ENCODE measurements around the gene TOB1. TPM values are rescaled to one million over a fixed set of nuclear protein-coding genes. Genes with fewer than 3 reads are reported as not detected.
"Not testable (repeated sequence)": the region's sequence is repeated elsewhere in the genome, so short reads cannot be mapped to it uniquely, and the experiment has no call there.

TOB1 gene
- total RNA-seq, 1 experiment from 2014 or later: 86.0 TPM

DNA sequence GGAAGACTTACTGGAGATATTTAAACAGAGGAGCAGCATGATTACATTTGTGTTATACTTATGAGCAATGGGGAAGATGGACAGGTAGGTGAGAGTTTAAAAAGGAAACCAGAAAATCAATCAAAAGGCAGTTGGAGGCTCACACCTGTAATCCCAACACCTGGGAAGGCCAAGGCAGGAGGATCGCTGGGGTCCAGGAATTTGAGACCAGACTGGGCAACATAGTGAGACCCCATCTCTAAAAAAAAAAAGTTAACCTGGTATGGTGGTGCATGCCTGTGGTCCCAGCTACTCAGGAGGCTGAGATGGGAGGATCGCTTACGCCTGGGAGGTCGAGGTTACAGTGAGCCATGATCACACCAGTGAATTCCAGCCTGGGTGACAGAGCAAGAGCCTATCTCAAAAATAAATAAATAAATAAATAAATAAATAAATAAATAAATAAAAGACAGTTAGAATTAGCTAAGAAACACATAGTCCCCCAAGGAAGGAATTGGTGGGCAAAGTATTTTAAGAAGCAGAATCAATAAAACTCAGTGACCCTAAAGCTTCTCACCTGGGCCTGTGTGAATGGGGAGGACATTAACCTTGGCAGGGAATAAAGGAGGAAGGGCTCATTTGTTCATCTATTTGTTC, 32.3 kb upstream of the TOB1 start (continued):
- TF ChIP-seq ATF3 (IDR thresholded peaks at IDR 0.05) (no peak), SIN3A (IDR thresholded peaks at IDR 0.05; ENCODE audit: low read depth) (no peak), SP1 (IDR thresholded peaks at IDR 0.05; ENCODE audit: low read depth) (no peak), JUND (IDR thresholded peaks at IDR 0.05) (no peak), FOSL1 (IDR thresholded peaks at IDR 0.05; ENCODE audit: low read depth) (no peak), ZFX (IDR thresholded peaks at IDR 0.05) (no peak)
- TF ChIP-seq, protein P1, sequence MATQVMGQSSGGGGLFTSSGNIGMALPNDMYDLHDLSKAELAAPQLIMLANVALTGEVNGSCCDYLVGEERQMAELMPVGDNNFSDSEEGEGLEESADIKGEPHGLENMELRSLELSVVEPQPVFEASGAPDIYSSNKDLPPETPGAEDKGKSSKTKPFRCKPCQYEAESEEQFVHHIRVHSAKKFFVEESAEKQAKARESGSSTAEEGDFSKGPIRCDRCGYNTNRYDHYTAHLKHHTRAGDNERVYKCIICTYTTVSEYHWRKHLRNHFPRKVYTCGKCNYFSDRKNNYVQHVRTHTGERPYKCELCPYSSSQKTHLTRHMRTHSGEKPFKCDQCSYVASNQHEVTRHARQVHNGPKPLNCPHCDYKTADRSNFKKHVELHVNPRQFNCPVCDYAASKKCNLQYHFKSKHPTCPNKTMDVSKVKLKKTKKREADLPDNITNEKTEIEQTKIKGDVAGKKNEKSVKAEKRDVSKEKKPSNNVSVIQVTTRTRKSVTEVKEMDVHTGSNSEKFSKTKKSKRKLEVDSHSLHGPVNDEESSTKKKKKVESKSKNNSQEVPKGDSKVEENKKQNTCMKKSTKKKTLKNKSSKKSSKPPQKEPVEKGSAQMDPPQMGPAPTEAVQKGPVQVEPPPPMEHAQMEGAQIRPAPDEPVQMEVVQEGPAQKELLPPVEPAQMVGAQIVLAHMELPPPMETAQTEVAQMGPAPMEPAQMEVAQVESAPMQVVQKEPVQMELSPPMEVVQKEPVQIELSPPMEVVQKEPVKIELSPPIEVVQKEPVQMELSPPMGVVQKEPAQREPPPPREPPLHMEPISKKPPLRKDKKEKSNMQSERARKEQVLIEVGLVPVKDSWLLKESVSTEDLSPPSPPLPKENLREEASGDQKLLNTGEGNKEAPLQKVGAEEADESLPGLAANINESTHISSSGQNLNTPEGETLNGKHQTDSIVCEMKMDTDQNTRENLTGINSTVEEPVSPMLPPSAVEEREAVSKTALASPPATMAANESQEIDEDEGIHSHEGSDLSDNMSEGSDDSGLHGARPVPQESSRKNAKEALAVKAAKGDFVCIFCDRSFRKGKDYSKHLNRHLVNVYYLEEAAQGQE (IDR thresholded peaks at IDR 0.05; ENCODE audit: low read depth): no peak

GRCh38 chr17:50894513-50894912, 28.4 kb upstream of the TOB1 start:
- RAD21 ChIA-PET (ENCODE audit: low non-redundant PET in 1 of 2, low total read pairs in 2 of 2, uncharacterized antibody in 2 of 2, unreplicated experiment in 2 of 2): interaction anchor here in 1 of 2 experiments (0.7 kb wide), 1 partner anchor 55 kb away, joined by 3 read pairs; no protein-coding TSS in a partner anchor
- H3K4me3 ChIP-seq (replicated peaks in 1 of 2; ENCODE audit: low read depth in 1 of 2, low read length in 2 of 2); H3K9me2 ChIP-seq (ENCODE audit: insufficient read depth); H4K20me1 ChIP-seq (ENCODE audit: insufficient read depth); H3K9ac ChIP-seq (ENCODE audit: low read length); H3K27me3 ChIP-seq (ENCODE audit: insufficient read depth, low read length); H2AFZ ChIP-seq (ENCODE audit: low read depth, low read length, poor library complexity, severe bottlenecking); H3K79me2 ChIP-seq (ENCODE audit: insufficient read depth, low read length); H3K9me3 ChIP-seq (ENCODE audit: control insufficient read depth in 1 of 2, insufficient read depth in 1 of 2, low read depth in 1 of 2, low read length in 2 of 2); BruUV-seq (replicated peaks); H3K4me2 ChIP-seq (ENCODE audit: low read length); ATAC-seq; H3K36me3 ChIP-seq (ENCODE audit: control insufficient read depth in 1 of 2, insufficient read depth in 2 of 2, low read length in 2 of 2); intact Hi-C loops (cut with micrococcal nuclease); DNase-seq (ENCODE audit: low read depth, low spot score); H3K27ac ChIP-seq (ENCODE audit: low read depth, low read length): not testable (repeated sequence)
- POLR2A ChIA-PET: interaction anchor here (0.7 to 2.6 kb wide), 2 partner anchors 17 to 29 kb away, joined by 7 to 11 read pairs; partner anchors contain the start of gene TOB1
- CTCF ChIA-PET: interaction anchor here (0.6 kb wide), 1 partner anchor 28 kb away, joined by 3 read pairs; the partner anchor contains the start of gene TOB1
- H3K4me1 ChIP-seq (ENCODE audit: control insufficient read depth in 1 of 2, insufficient read depth in 2 of 2, low read length in 2 of 2): peaks cover 34 to 43% of the 10 kb centered on the region in 2 experiments
